Liver (tissue), 3 donors: ENCODE measurements around the gene GPC3.

ENCODE experiments used
- EGR1 ChIP-seq, 2 donors: IDR thresholded peaks; 2 replicates each; pipeline ENCODE4 v1.6.1; 2016 to 2018; ENCODE audit warnings: antibody characterized with exemption in 2 of 2, low read depth in 2 of 2
- GABPA ChIP-seq, 2 donors: IDR thresholded peaks in 1 of 2; conservative IDR thresholded peaks in 1 of 2; 2 replicates each; pipeline ENCODE4 v1.6.1; 2016; ENCODE audit warnings: antibody characterized with exemption in 2 of 2, mild to moderate bottlenecking in 1 of 2, moderate library complexity in 1 of 2
- RAD21 ChIP-seq, 2 donors: IDR thresholded peaks; 2 replicates each; pipeline ENCODE4 v1.6.1; 2016; ENCODE audit warnings: antibody characterized with exemption in 2 of 2, mild to moderate bottlenecking in 2 of 2
- RXRA ChIP-seq, 2 donors: IDR thresholded peaks; 2 replicates each; pipeline ENCODE4 v1.6.1; 2017 to 2018; ENCODE audit warnings: antibody characterized with exemption in 2 of 2, mild to moderate bottlenecking in 1 of 2
- SP1 ChIP-seq: IDR thresholded peaks from 2 replicates; pipeline ENCODE4 v1.6.1; 2018; ENCODE audit warnings: antibody characterized with exemption, mild to moderate bottlenecking
- TAF1 ChIP-seq: conservative IDR thresholded peaks from 2 replicates; pipeline ENCODE4 v1.6.1; 2016; ENCODE audit warnings: antibody characterized with exemption, mild to moderate bottlenecking
- YY1 ChIP-seq: IDR thresholded peaks from 2 replicates; pipeline ENCODE4 v1.6.1; 2016; ENCODE audit warnings: antibody characterized with exemption, mild to moderate bottlenecking
- TF ChIP-seq, protein P1 (sequence below): fragments of 150-350 bp; IDR thresholded peaks from 2 replicates; pipeline ENCODE4 v1.5.1; 2017; ENCODE audit warnings: improper control_type of control experiment, low read depth, low read length; ENCODE audit not compliant: missing input control
- TF ChIP-seq, protein P2 (sequence below): IDR thresholded peaks from 2 replicates; pipeline ENCODE4 v1.6.1; 2016; ENCODE audit warnings: antibody characterized with exemption
- TF ChIP-seq, protein P3 (sequence below): IDR thresholded peaks from 2 replicates; pipeline ENCODE4 v1.6.1; 2016; ENCODE audit warnings: antibody characterized with exemption
- TF ChIP-seq, protein P4 (sequence below): IDR thresholded peaks from 2 replicates; pipeline ENCODE4 v1.6.1; 2016; ENCODE audit warnings: antibody characterized with exemption, mild to moderate bottlenecking
- donor health status: healthy.
- donor health status: healthy.

DNA sequence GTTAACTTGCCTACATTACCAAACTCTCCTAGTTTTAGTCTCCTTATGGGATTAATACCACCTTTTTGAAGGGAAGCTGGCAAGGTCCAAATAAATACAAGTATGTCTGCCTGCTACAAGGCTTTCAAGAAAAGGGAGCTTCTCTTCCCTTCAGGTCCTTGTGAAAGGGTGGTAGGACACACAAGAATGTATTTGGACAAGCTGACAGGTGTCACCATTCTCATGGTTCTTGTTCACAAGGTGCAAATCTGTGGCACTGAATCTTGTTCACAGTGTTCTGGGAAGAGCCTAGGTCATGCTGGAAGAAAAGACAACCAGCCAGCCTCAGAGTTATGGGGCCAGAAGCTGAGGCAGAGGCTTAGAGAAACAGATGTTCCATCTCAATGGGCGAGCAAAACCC is 41.9 kb downstream of the GPC3 start:
- TF ChIP-seq, protein P1, sequence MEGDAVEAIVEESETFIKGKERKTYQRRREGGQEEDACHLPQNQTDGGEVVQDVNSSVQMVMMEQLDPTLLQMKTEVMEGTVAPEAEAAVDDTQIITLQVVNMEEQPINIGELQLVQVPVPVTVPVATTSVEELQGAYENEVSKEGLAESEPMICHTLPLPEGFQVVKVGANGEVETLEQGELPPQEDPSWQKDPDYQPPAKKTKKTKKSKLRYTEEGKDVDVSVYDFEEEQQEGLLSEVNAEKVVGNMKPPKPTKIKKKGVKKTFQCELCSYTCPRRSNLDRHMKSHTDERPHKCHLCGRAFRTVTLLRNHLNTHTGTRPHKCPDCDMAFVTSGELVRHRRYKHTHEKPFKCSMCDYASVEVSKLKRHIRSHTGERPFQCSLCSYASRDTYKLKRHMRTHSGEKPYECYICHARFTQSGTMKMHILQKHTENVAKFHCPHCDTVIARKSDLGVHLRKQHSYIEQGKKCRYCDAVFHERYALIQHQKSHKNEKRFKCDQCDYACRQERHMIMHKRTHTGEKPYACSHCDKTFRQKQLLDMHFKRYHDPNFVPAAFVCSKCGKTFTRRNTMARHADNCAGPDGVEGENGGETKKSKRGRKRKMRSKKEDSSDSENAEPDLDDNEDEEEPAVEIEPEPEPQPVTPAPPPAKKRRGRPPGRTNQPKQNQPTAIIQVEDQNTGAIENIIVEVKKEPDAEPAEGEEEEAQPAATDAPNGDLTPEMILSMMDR: no peak
- TF ChIP-seq, protein P2, sequence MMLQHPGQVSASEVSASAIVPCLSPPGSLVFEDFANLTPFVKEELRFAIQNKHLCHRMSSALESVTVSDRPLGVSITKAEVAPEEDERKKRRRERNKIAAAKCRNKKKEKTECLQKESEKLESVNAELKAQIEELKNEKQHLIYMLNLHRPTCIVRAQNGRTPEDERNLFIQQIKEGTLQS: no peak
- TF ChIP-seq GABPA (IDR thresholded peaks at IDR 0.05 in 1 of 2, conservative IDR thresholded peaks at IDR 0.05 in 1 of 2): no peak
- TF ChIP-seq TAF1: no peak
- TF ChIP-seq RAD21 (IDR thresholded peaks at IDR 0.05): no peak
- TF ChIP-seq, protein P3, sequence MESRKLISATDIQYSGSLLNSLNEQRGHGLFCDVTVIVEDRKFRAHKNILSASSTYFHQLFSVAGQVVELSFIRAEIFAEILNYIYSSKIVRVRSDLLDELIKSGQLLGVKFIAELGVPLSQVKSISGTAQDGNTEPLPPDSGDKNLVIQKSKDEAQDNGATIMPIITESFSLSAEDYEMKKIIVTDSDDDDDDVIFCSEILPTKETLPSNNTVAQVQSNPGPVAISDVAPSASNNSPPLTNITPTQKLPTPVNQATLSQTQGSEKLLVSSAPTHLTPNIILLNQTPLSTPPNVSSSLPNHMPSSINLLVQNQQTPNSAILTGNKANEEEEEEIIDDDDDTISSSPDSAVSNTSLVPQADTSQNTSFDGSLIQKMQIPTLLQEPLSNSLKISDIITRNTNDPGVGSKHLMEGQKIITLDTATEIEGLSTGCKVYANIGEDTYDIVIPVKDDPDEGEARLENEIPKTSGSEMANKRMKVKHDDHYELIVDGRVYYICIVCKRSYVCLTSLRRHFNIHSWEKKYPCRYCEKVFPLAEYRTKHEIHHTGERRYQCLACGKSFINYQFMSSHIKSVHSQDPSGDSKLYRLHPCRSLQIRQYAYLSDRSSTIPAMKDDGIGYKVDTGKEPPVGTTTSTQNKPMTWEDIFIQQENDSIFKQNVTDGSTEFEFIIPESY: no peak
- no peak for TF ChIP-seq RXRA (IDR thresholded peaks at IDR 0.05)
- TF ChIP-seq SP1: no peak
- TF ChIP-seq EGR1 (IDR thresholded peaks at IDR 0.05; ENCODE audit: low read depth in 2 of 2): no peak
- TF ChIP-seq, protein P4, sequence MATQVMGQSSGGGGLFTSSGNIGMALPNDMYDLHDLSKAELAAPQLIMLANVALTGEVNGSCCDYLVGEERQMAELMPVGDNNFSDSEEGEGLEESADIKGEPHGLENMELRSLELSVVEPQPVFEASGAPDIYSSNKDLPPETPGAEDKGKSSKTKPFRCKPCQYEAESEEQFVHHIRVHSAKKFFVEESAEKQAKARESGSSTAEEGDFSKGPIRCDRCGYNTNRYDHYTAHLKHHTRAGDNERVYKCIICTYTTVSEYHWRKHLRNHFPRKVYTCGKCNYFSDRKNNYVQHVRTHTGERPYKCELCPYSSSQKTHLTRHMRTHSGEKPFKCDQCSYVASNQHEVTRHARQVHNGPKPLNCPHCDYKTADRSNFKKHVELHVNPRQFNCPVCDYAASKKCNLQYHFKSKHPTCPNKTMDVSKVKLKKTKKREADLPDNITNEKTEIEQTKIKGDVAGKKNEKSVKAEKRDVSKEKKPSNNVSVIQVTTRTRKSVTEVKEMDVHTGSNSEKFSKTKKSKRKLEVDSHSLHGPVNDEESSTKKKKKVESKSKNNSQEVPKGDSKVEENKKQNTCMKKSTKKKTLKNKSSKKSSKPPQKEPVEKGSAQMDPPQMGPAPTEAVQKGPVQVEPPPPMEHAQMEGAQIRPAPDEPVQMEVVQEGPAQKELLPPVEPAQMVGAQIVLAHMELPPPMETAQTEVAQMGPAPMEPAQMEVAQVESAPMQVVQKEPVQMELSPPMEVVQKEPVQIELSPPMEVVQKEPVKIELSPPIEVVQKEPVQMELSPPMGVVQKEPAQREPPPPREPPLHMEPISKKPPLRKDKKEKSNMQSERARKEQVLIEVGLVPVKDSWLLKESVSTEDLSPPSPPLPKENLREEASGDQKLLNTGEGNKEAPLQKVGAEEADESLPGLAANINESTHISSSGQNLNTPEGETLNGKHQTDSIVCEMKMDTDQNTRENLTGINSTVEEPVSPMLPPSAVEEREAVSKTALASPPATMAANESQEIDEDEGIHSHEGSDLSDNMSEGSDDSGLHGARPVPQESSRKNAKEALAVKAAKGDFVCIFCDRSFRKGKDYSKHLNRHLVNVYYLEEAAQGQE: no peak
- no peak for TF ChIP-seq YY1
